Measurements from ENCODE around the gene RAP1GAP2.

Gene RAP1GAP2

GRCh38 chr17:3004150-3004801 lies 208.0 kb downstream of the RAP1GAP2 start:
- DNase-seq = peak; percentile 48 to 57

DNA sequence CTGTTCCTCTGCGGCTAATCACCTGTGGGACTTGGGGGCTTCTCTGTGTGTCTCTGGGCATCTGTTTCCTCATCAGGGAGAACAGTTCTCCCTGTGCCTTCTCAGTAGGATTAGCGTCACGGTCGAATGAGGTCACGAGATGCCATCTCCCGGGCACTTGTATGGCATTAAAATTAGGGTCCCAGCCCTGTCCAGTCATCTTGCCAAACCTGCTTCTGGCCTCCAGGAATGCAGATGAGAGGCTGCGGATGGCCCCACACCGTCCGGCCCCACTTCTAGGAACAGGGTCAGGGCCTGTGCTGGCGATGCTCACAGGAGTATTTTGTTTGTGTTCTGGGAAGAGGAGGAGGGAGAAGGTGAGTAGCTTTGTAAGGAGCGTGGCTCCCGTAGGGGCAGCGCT lies 208.7 kb downstream of the RAP1GAP2 start:
- no peak for DNase-seq

DNA sequence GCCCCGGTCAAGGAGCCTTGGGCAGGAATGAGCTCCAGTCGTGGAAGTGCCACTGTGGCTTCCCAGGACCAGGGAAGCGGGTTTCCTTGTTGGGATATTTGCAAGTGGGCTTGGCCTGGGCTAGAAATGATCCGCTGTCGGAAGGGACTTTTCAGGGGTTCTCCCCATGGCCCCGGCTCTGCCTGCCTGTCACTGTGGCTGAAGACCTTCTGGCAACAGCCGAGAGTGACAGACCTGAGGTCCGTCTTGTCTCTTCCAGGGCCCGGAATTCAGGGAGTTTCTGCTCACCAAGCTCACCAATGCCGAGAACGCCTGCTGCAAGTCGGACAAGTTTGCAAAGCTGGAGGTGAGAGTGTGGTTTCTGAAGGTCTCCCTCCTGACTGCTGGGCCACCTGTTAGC lies 209.5 kb downstream of the RAP1GAP2 start:
- no peak for DNase-seq

DNA sequence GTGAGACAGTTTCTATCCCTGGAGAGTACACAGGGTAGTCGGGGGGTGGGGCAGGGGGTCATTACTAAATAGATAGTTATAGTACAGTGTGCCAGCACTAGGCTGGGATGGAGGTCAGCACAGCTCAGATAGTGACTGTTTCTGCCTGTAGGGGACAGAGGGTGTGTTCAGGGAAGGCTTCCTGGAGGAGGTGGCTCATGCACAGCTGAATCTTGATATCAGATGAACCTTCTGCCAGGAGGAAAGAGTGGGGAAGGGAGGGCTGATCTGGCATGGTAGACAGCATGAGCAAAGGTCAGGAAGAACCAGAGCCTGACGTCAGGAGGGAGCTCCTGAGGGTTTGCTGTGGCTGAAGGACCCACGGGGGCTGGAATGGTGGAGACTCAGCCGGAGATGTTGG lies 210.6 kb downstream of the RAP1GAP2 start:
- DNase-seq = no peak

- DNase-seq = no peak
Measured at GRCh38 chr17:3007651-3008121, 211.4 kb downstream of the RAP1GAP2 start.

- no peak for DNase-seq
Measured at GRCh38 chr17:3008336-3009288, 212.4 kb downstream of the RAP1GAP2 start.

DNA sequence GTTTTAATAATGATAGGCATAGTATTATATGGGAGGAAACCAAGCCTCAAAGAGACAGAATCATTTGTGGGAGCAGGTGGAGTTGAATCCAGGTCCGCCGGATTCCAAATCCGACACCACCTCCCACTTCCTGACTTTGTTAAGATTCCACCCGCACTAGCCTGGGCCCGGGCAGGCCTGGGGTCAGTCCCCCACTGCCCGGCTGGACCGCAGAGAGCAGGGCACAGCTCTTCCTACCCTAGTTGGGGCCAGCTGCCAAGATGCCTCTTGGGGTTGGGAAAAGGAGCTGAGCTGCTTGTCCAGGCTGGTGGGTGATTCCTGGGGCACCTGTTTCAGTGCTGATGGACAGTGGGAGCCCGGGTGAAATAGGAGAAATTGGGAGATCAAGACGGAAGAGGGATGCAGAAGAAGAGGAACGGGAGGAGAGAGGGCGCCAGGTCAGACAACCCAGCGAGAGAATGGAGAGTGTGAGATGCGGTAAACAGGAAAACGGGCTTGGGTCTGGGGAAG lies 213.2 kb downstream of the RAP1GAP2 start:
- no peak for DNase-seq

DNA sequence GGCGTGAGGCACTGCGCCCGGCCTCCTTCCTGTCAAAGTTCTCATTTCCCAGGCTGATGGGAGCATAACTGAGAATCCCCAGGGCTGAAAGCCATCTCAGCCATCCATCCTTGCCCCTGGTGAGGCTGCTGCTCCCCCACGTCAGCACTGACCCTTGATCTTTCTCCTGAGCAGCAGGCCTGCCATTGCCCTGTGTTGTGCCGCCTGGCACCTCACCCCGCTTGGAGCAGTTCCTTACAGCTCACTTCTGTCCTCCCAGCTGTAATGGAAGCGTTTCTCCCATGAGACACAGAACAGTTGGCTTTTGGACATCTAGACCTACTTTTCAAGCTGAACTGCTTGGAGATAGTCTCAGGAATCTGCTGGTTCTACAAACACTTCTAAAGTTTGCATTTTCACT lies 215.7 kb downstream of the RAP1GAP2 start:
- no peak for DNase-seq

DNA sequence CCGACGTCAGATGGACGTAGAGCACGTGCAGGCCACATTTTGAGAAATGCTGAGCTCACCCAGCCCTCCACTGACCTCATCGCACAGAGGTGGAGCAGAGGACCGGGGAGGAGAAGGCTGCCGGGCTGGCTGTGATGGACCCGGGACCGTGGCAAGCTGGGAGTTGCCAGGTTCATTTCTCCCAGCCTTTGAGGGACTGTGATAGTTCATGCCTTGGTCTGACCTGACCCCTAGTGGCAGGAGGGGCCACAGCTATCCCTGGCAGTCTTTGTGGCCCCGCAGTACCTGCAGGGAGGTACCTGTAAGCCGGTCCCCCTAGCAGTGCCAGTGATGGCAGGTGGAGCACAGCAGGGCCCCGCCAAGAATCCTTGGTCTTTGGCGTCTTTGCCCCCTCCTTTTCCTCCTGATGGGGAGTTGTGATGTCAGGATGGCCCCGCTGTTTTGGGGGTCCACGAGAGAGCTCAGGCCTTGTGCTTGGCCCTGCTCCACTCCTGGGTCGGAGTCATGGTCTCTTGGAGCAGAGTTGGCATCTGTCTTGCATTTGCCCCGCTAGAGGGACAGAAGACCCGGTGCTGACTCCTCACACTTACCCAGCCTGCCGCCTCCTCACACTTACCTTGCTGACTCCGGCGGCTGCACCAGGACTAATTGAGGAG lies 216.8 kb downstream of the RAP1GAP2 start:
- peak; percentile 47 to 54 for DNase-seq

GRCh38 chr17:3015890-3016289 lies 219.7 kb downstream of the RAP1GAP2 start:
- DNase-seq = no peak

- DNase-seq = no peak
Measured at GRCh38 chr17:3017936-3018335, 221.7 kb downstream of the RAP1GAP2 start.

- no peak for DNase-seq
Measured at GRCh38 chr17:3019761-3020160, 223.5 kb downstream of the RAP1GAP2 start.

DNA sequence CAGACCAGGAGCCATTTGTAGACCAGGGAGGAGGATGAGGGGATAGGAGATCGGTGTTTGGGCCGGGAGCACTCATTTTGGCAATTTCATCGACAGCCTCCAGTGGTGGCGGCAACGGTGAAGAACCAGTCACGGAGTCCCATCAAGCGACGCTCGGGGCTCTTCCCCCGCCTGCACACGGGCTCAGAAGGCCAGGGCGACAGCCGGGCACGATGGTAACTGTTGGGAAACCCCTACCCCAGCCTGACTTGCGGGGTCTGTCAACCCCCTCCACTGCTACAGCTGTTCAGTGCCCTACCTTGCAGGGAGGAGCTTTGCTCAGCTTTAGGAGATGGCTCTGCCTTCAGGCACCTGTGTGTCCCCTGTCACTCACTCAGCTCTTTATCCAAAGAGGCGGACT lies 224.1 kb downstream of the RAP1GAP2 start:
- no peak for DNase-seq

- DNase-seq = no peak
Measured at GRCh38 chr17:3022197-3022596, 226.0 kb downstream of the RAP1GAP2 start.

DNA sequence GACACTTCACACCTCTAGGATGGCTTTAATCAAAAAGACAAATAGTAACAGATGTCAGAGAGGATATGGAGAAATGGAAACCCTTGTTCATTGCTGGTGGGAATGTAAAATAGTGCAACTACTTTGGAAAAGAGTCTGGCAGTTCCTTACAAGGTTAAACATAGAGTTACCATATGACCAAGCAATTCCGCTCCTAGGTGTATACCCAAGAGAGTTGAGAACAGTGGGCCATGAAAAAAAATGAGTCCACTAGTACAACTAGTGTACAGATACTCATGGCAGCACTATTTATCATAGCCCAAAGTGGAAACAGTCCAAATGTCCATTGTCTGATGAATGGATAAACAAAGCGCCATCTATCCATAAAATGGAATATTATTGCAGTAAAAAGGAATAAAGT lies 228.1 kb downstream of the RAP1GAP2 start:
- DNase-seq = no peak

GRCh38 chr17:3025421-3026124 lies 229.3 kb downstream of the RAP1GAP2 start:
- DNase-seq = no peak

- no peak for DNase-seq
Measured at GRCh38 chr17:3026125-3026855, 230.1 kb downstream of the RAP1GAP2 start.

DNA sequence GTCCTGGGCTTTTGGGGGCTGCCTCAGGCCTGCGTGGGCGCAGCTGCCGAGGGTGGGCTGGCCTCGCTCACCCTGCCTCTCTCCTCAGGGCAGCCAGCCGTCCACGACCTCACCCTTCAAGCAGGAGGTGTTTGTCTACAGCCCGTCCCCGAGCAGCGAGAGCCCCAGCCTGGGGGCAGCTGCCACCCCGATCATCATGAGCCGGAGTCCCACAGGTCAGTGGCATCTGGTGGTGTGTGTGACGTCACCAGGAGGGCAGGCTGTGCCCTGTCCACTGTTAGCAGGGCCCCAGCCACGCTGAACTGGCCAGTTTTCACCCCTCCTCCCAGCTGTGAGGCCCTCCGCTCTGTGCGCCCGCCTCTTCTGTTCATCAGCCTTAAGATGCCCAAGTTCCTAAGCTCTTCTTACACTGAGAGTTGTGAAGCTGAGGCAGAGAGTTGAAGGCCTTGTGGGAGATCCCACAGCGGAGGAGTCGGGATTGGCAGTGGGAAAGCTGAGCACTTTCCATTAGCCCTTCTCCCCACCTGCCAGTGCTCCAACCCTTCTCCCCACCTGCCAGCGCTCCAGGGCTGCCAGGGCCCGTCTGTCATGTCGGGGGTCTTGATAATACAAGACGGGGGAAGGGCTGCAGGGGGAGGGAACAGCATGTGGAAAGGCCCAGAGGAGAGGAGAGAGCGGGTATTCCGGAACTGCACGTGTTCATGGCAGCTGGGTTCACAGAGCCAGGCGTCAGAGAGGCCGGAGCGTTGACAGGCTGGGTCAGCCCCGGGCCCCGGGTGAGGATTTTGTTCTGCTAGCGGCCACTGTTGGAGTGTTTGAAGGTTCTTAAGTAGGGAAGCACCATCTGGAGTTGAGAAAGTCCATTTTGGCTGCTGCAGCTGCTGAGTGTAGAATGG lies 230.9 kb downstream of the RAP1GAP2 start:
- no peak for DNase-seq

DNA sequence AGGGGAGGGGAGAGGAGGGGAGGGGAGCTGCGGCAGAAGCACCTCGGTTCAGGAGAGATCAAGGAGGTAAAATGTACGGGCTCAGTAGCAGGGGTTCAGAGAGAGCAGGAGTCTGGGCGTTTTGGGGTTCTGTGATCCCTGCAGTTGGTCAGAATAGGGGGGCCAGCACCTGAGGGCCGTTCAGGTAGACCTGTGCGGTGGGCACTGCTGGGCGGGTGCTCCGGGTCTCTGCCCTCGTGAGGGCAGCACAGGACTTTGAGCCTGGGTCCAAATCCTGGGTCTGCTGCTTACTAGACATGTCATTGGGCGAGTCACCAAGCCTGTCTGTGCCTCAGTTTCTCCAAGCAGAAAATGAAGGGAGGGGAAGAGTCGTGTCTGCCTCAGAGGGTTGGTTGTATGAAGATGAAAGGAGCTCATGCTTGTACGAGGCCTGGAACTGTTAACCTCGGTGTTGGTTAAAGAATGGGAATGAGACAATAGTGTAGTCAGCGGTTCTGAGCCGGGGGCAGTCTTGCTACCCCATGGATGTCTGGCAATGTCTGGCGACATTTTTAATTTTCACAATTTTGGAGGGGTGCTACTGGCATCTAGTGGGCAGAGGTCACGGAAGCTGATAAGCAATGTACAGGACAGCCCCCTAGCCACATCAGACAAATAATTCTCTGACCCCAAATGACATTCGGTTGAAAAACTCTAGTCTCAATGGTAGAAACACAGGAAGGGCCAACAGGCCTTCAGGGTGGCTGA lies 231.7 kb downstream of the RAP1GAP2 start:
- DNase-seq = no peak

Measured in activated CD4-positive, alpha-beta T cell treated with anti-CD3 and anti-CD28 coated beads for 4 hours (primary cell).